ENCODE results near the gene GAN.

GRCh38 chr16:81266680-81267095, 48.1 kb upstream of the GAN start:
- TF ChIP-seq CTCF (conservative IDR thresholded peaks at IDR 0.05) (no peak), ZFX (IDR thresholded peaks at IDR 0.05) (no peak)
